IMR-90 (cell line): ENCODE data around the gene MAGI1. TPM values are rescaled to one million over a fixed set of nuclear protein-coding genes. Genes with fewer than 3 reads are reported as not detected.

ENCODE experiments used
- ATAC-seq: fragments of 200-7000 bp; cut with Tn5 transposase; 2 replicates; pipeline ENCODE4 v1.9.1; 2020; ENCODE audit warnings: low read depth, mild to moderate bottlenecking, moderate library complexity
- BruUV-seq: library from RNA; stranded (reverse); fragments of 400-500 nt; replicated peaks from 2 replicates; lab custom pipeline; 2021; lab: Mats Ljungman, UMichigan
- CTCF ChIA-PET: fragments of 300-600 bp; formaldehyde crosslinking; extraction: SDS; loops from one replicate; lab custom pipeline; 2021; ENCODE audit warnings: antibody characterized with exemption; lab: Yijun Ruan, JAX
- POLR2A ChIA-PET: fragments of 300-600 bp; sonication (Branson Sonifier 250); formaldehyde crosslinking; loops from one replicate; lab custom pipeline; 2022; ENCODE audit warnings: antibody characterized with exemption; ENCODE audit not compliant: unreplicated experiment; lab: Charles Lee
- DNase-seq: peaks from one replicate; pipeline ENCODE4 v3.0.0; 2013
- H2AFZ ChIP-seq: replicated peaks from 2 replicates; pipeline ENCODE3; 2013; ENCODE audit warnings: low read length, mild to moderate bottlenecking; ENCODE audit not compliant: poor library complexity
- H2AK5ac ChIP-seq: 2 replicates; pipeline ENCODE4 v1.6.1; 2013; ENCODE audit warnings: low read depth, low read length, inconsistent platforms
- H2AK9ac ChIP-seq: replicated peaks from 2 replicates; pipeline ENCODE3; 2013; ENCODE audit warnings: mild to moderate bottlenecking, low read depth, low read length, moderate library complexity; ENCODE audit not compliant: poor library complexity
- H2BK120ac ChIP-seq: 2 replicates; pipeline ENCODE4 v1.6.1; 2013; ENCODE audit warnings: low read depth, low read length, inconsistent platforms
- H2BK15ac ChIP-seq: 3 replicates; pipeline ENCODE4 v1.6.1; 2013; ENCODE audit warnings: low read depth, low read length, inconsistent platforms
- H2BK20ac ChIP-seq: 2 replicates; pipeline ENCODE4 v1.6.1; 2013; ENCODE audit warnings: low read depth, mild to moderate bottlenecking, inconsistent platforms, low read length, moderate library complexity
- H2BK5ac ChIP-seq: 2 replicates; pipeline ENCODE4 v1.6.1; 2013; ENCODE audit warnings: mild to moderate bottlenecking, low read depth, low read length, inconsistent platforms; ENCODE audit not compliant: poor library complexity, severe bottlenecking
- H3K14ac ChIP-seq: replicated peaks from 2 replicates; pipeline ENCODE4 v1.6.1; 2013; ENCODE audit warnings: low read depth, low read length, inconsistent platforms
- H3K18ac ChIP-seq: 2 replicates; pipeline ENCODE4 v1.6.1; 2013; ENCODE audit warnings: low read depth, low read length, control low read depth
- H3K23ac ChIP-seq: 2 replicates; pipeline ENCODE4 v1.6.1; 2013; ENCODE audit warnings: low read depth, low read length, inconsistent platforms
- H3K27ac ChIP-seq: 2 replicates; pipeline ENCODE4 v1.5.1; 2013; ENCODE audit warnings: mild to moderate bottlenecking, control low read depth, low read length; ENCODE audit not compliant: insufficient read depth
- H3K27me3 ChIP-seq: 2 replicates; pipeline ENCODE4 v1.6.1; 2013; ENCODE audit warnings: low read length; ENCODE audit not compliant: control insufficient read depth, insufficient read depth
- H3K36me3 ChIP-seq: 2 replicates; pipeline ENCODE4 v1.6.1; 2013; ENCODE audit warnings: low read length, mixed read lengths; ENCODE audit not compliant: control insufficient read depth, insufficient read depth
- H3K4ac ChIP-seq: 2 replicates; pipeline ENCODE4 v1.6.1; 2013; ENCODE audit warnings: low read depth, low read length, inconsistent platforms
- H3K4me1 ChIP-seq: 2 replicates; pipeline ENCODE4 v1.6.1; 2013; ENCODE audit warnings: low read length, mixed read lengths; ENCODE audit not compliant: control insufficient read depth, insufficient read depth
- H3K4me2 ChIP-seq: 2 replicates; pipeline ENCODE4 v1.6.1; 2013; ENCODE audit warnings: low read depth, mild to moderate bottlenecking, control low read depth, low read length, moderate library complexity
- H3K4me3 ChIP-seq: 2 replicates; pipeline ENCODE4 v1.5.1; 2013; ENCODE audit warnings: low read depth, mild to moderate bottlenecking, control low read depth, low read length, moderate library complexity; ENCODE audit not compliant: insufficient read depth
- H3K56ac ChIP-seq: 2 replicates; pipeline ENCODE4 v1.6.1; 2013; ENCODE audit warnings: low read length, inconsistent platforms; ENCODE audit not compliant: insufficient read depth; ENCODE audit errors: extremely low read depth
- H3K79me1 ChIP-seq, 2 experiments: 2 replicates each; pipeline ENCODE4 v1.6.1; 2013; ENCODE audit warnings: low read length in 2 of 2, inconsistent platforms in 1 of 2, low read depth in 1 of 2
- H3K9ac ChIP-seq: 2 replicates; pipeline ENCODE4 v1.6.1; 2013; ENCODE audit warnings: low read depth, low read length, control low read depth
- H3K9me1 ChIP-seq: 2 replicates; pipeline ENCODE4 v1.6.1; 2013; ENCODE audit warnings: low read length, inconsistent platforms; ENCODE audit not compliant: insufficient read depth
- H3K9me3 ChIP-seq: 2 replicates; pipeline ENCODE4 v1.6.1; 2013; ENCODE audit warnings: low read length; ENCODE audit not compliant: control insufficient read depth, insufficient read depth
- H4K20me1 ChIP-seq: 2 replicates; pipeline ENCODE4 v1.6.1; 2013; ENCODE audit warnings: low read length, inconsistent platforms; ENCODE audit not compliant: insufficient read depth
- H4K5ac ChIP-seq: 2 replicates; pipeline ENCODE4 v1.6.1; 2013; ENCODE audit warnings: mild to moderate bottlenecking, low read depth, low read length, control low read depth
- H4K8ac ChIP-seq, 2 experiments: 2 replicates each; pipeline ENCODE4 v1.6.1; 2013; ENCODE audit warnings: low read depth in 2 of 2, low read length in 2 of 2, control low read depth in 1 of 2, inconsistent platforms in 1 of 2
- H4K91ac ChIP-seq: 2 replicates; pipeline ENCODE4 v1.6.1; 2013; ENCODE audit warnings: low read depth, low read length, inconsistent platforms; ENCODE audit not compliant: insufficient read depth
- BHLHE40 ChIP-seq: fragments of 150-350 bp; IDR thresholded peaks from 2 replicates; pipeline ENCODE4 v1.6.1; 2016; ENCODE audit warnings: mild to moderate bottlenecking, low read depth, low read length
- FOS ChIP-seq: fragments of 150-350 bp; IDR thresholded peaks from 2 replicates; pipeline ENCODE4 v1.6.1; 2016; ENCODE audit warnings: low read depth, low read length
- MAZ ChIP-seq: IDR thresholded peaks from 2 replicates; pipeline ENCODE4 v1.6.1; 2012; ENCODE audit warnings: low read depth, mild to moderate bottlenecking, low read length, improper control_type of control experiment, moderate library complexity, borderline replicate concordance
- MXI1 ChIP-seq: IDR thresholded peaks from 2 replicates; pipeline ENCODE4 v1.6.1; 2012; ENCODE audit warnings: low read depth, mild to moderate bottlenecking, low read length, moderate library complexity, borderline replicate concordance
- WGBS, 2 experiments: methylation state at CpG; one replicate each; pipeline versions ENCODE4 v1.1.5 to v1.1.7; 2013; ENCODE audit warnings: missing lambda C conversion rate in 2 of 2; ENCODE audit not compliant: insufficient read length in 1 of 2; ENCODE audit errors: extremely low coverage in 2 of 2; 5-methylcytosine and 5-hydroxymethylcytosine counted together
- dilution Hi-C: fragments of 300-500 bp; cut with HindIII; formaldehyde crosslinking; loops from one replicate; pipeline ENCODE4 v1.14.3; 2018; ENCODE audit warnings: low sequenced_read_pairs; ENCODE audit not compliant: unreplicated experiment
- in situ Hi-C: fragments of 300-500 bp; cut with MboI; formaldehyde crosslinking; loops from 3 replicates; pipeline ENCODE4 v1.14.3; 2019; ENCODE audit warnings: low sequenced_read_pairs, inconsistent platforms, mixed read lengths
- intact Hi-C: fragments of 100-400 bp; cut with micrococcal nuclease; formaldehyde crosslinking; loops from 2 replicates; pipeline ENCODE4 v1.10.0; 2022
- polyA plus RNA-seq, 3 experiments: library from polyadenylated mRNA; depleted of rRNA; stranded (reverse); fragments of >200 nt; gene quantifications; 2 replicates each; pipeline ENCODE4 v1.2.3, GENCODE V29; 2012; ENCODE audit warnings: low replicate concordance in 1 of 3
- total RNA-seq: library from RNA; depleted of rRNA; stranded (reverse); fragments of >200 nt; gene quantifications from 2 replicates; pipeline ENCODE4 v1.2.3, GENCODE V29; 2012
- TF ChIP-seq, protein P1 (sequence below): fragments of 150-350 bp; IDR thresholded peaks from 2 replicates; pipeline ENCODE4 v1.6.1; 2016; ENCODE audit warnings: low read depth, mild to moderate bottlenecking, low read length, moderate library complexity, borderline replicate concordance

MAGI1 gene
- total and polyA plus RNA-seq, 2 of the 4 experiments (the other 2 are of a cell fraction) = 14.5 to 24.2 TPM

DNA sequence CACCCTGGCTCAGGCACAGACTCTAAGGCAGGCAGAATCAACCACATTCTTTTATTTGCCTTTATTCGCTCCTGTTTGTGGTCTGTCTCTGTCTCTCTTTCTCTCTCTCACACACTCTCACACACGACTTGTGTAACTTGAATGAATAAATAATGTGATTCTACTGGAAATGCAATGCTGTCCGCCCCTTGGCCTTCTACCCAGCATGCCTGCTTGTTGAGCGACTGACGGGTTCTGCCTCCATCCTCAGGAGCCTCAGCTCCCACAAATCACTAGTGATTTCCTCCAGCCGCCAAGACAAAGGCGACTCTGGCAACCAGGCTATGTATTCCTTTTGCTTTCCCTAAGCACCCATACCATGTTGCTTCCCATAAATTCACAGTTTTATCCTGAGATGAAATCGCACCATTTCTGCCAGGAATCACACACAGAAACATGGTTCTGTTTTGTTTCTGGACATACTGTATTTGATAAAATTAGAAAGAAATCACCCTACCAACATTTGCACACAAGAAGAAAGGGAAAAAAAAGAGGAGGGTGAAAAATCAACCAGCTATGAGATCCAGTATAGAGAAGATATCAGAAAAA is 460.8 kb downstream of the MAGI1 start:
- H3K9ac ChIP-seq = 0 out of 2 replicates have a peak overlapping the region, but pooled peaks have one; percentile 20
- no CpG with 5 or more reads among the region's 8 CpGs for WGBS, 2 experiments
- no peak overlapping the region for H3K4me2 ChIP-seq

More for the DNA sequence above, 460.8 kb downstream of the MAGI1 start:
- TF ChIP-seq FOS (no peak), MXI1 (no peak), MAZ (no peak), BHLHE40 (no peak)
- TF ChIP-seq, protein P1, sequence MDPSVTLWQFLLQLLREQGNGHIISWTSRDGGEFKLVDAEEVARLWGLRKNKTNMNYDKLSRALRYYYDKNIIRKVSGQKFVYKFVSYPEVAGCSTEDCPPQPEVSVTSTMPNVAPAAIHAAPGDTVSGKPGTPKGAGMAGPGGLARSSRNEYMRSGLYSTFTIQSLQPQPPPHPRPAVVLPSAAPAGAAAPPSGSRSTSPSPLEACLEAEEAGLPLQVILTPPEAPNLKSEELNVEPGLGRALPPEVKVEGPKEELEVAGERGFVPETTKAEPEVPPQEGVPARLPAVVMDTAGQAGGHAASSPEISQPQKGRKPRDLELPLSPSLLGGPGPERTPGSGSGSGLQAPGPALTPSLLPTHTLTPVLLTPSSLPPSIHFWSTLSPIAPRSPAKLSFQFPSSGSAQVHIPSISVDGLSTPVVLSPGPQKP = no peak
- peak overlapping the region; percentile 81 for H2BK20ac ChIP-seq
- peak overlapping the region; percentile 91 for H2BK120ac ChIP-seq
- H3K27me3 ChIP-seq = no peaks in the 10 kb centered on the region
- in situ Hi-C loops = no loop called here
- ChIA-PET POLR2A (no interaction called here), CTCF (interaction anchor here (0.6 kb wide), 1 partner anchor 542 kb away, joined by 3 read pairs; no protein-coding TSS in a partner anchor)
- H3K4ac ChIP-seq = peak overlapping the region; percentile 84
- H3K9me1 ChIP-seq = peaks cover 17% of the 10 kb centered on the region
- H3K23ac ChIP-seq = peak overlapping the region; percentile 68
- ATAC-seq (no peak; the same call in 1 of the 2 replicates), DNase-seq (no peak)
- H2AFZ ChIP-seq = peak overlapping the region; percentile 15
- H3K9me3 ChIP-seq = no peaks in the 10 kb centered on the region
- dilution Hi-C loops = no loop called here
- H2AK9ac ChIP-seq = peak overlapping the region; percentile 1
- peaks cover 23 to 41% of the 10 kb centered on the region in 2 experiments for H3K79me1 ChIP-seq
- intact Hi-C loops = no loop called here
- H4K5ac ChIP-seq = peak overlapping the region; percentile 40; the same call in 1 of the 2 replicates
- H2AK5ac ChIP-seq = peak overlapping the region; percentile 62
- H2BK5ac ChIP-seq = peak overlapping the region; percentile 59
- H3K18ac ChIP-seq = peak overlapping the region; percentile 62; the same call in 1 of the 2 replicates
- peak overlapping the region; percentile 62 for H3K27ac ChIP-seq
- peak overlapping the region; percentile 79 for H4K91ac ChIP-seq
- H3K36me3 ChIP-seq = no peaks in the 10 kb centered on the region
- peaks cover 14% of the 10 kb centered on the region for H3K4me1 ChIP-seq
- no TSS peak for BruUV-seq
- no peaks in the 10 kb centered on the region for H4K20me1 ChIP-seq
- no peak overlapping the region for H3K4me3 ChIP-seq
- H3K14ac ChIP-seq = peak overlapping the region; percentile 81
- H4K8ac ChIP-seq = peak overlapping the region; percentile 46 to 82; a peak in 3 of 4 replicates
- peak overlapping the region; percentile 54; the same call in 1 of the 2 replicates for H3K56ac ChIP-seq
- H2BK15ac ChIP-seq = peak overlapping the region; percentile 60; the same call in 2 of the 3 replicates
